WTC11 (cell line): ENCODE data around the gene RCBTB2. TPM values are rescaled to one million over a fixed set of nuclear protein-coding genes. Genes with fewer than 3 reads are reported as not detected.

Source experiments
- ATAC-seq: fragments of 200-7000 bp; cut with Tn5 transposase; 2 replicates; pipeline ENCODE4 v1.10.0; 2021; ENCODE audit warnings: mild to moderate bottlenecking, moderate library complexity
- CTCF ChIA-PET: fragments of 300-600 bp; sonication (Branson Sonifier 250); formaldehyde crosslinking; loops from one replicate; lab custom pipeline; 2021; ENCODE audit warnings: antibody characterized with exemption; lab: Charles Lee
- POLR2A ChIA-PET: fragments of 350-600 bp; sonication (Branson Sonifier 250); formaldehyde crosslinking; loops from one replicate; lab custom pipeline; 2021; ENCODE audit warnings: antibody characterized with exemption; lab: Charles Lee
- DNase-seq: peaks from one replicate; pipeline ENCODE4 v3.0.0; 2021; ENCODE audit warnings: low spot score
- H3K27ac Mint-ChIP-seq: 2 replicates; pipeline ENCODE4 v1.8.0; 2021; ENCODE audit warnings: mixed read lengths
- H3K27me3 Mint-ChIP-seq: 2 replicates; pipeline ENCODE4 v1.8.0; 2021; ENCODE audit warnings: low read depth, mild to moderate bottlenecking, moderate library complexity, mixed read lengths
- H3K36me3 Mint-ChIP-seq: 2 replicates; pipeline ENCODE4 v1.8.0; 2021; ENCODE audit warnings: mixed read lengths
- H3K4me1 Mint-ChIP-seq: 2 replicates; pipeline ENCODE4 v1.8.0; 2022; ENCODE audit warnings: mixed read lengths
- H3K4me3 Mint-ChIP-seq: 2 replicates; pipeline ENCODE4 v1.8.0; 2021; ENCODE audit warnings: mild to moderate bottlenecking, moderate library complexity, mixed read lengths
- H3K9me3 Mint-ChIP-seq: 2 replicates; pipeline ENCODE4 v1.8.0; 2021; ENCODE audit warnings: mixed read lengths
- ATF2 ChIP-seq: sonication (generic); formaldehyde crosslinking; IDR thresholded peaks from 2 replicates; pipeline ENCODE4 v1.8.1; 2022; ENCODE audit warnings: low read depth, missing genetic modification reagents, borderline replicate concordance
- ATF3 ChIP-seq: sonication (generic); formaldehyde crosslinking; conservative IDR thresholded peaks from 2 replicates; pipeline ENCODE4 v1.8.1; 2022; ENCODE audit warnings: mild to moderate bottlenecking, missing genetic modification reagents
- ELF4 ChIP-seq: sonication (generic); formaldehyde crosslinking; IDR thresholded peaks from 2 replicates; pipeline ENCODE4 v1.8.1; 2022; ENCODE audit warnings: low read depth, mild to moderate bottlenecking, moderate library complexity, missing genetic modification reagents
- ESRRA ChIP-seq: sonication (generic); formaldehyde crosslinking; IDR thresholded peaks from 2 replicates; pipeline ENCODE4 v1.8.1; 2022; ENCODE audit warnings: mild to moderate bottlenecking, missing genetic modification reagents, borderline replicate concordance
- GTF2I ChIP-seq: fragments of 250-450 bp; sonication (Bioruptor Pico); conservative IDR thresholded peaks from 2 replicates; pipeline ENCODE4 v1.4.0; 2021; ENCODE audit warnings: mild to moderate bottlenecking
- HMGA2 ChIP-seq: fragments of 250-450 bp; sonication (Bioruptor Pico); IDR thresholded peaks from 2 replicates; pipeline ENCODE4 v1.4.0; 2021; ENCODE audit warnings: mild to moderate bottlenecking, moderate library complexity
- NFATC4 ChIP-seq: fragments of 250-450 bp; sonication (Bioruptor Pico); IDR thresholded peaks from 2 replicates; pipeline ENCODE4 v1.9.0; 2021; ENCODE audit warnings: mild to moderate bottlenecking
- OVOL2 ChIP-seq: fragments of 250-450 bp; sonication (Bioruptor Pico); IDR thresholded peaks from 2 replicates; pipeline ENCODE4 v1.9.0; 2021; ENCODE audit warnings: mild to moderate bottlenecking, borderline replicate concordance
- RELA ChIP-seq: sonication (generic); formaldehyde crosslinking; IDR thresholded peaks from 2 replicates; pipeline ENCODE4 v1.8.1; 2022; ENCODE audit warnings: missing genetic modification reagents, mild to moderate bottlenecking, borderline replicate concordance
- RORB ChIP-seq: fragments of 250-450 bp; sonication (Bioruptor Pico); IDR thresholded peaks from 2 replicates; pipeline ENCODE4 v1.9.0; 2021; ENCODE audit warnings: mild to moderate bottlenecking
- SMAD4 ChIP-seq: sonication (generic); formaldehyde crosslinking; IDR thresholded peaks from 2 replicates; pipeline ENCODE4 v1.8.0; 2022; ENCODE audit warnings: mild to moderate bottlenecking, missing genetic modification reagents
- SOX15 ChIP-seq: fragments of 250-450 bp; sonication (Bioruptor Pico); IDR thresholded peaks from 2 replicates; pipeline ENCODE4 v1.9.0; 2021; ENCODE audit warnings: mild to moderate bottlenecking
- SP1 ChIP-seq: sonication (generic); formaldehyde crosslinking; conservative IDR thresholded peaks from 2 replicates; pipeline ENCODE4 v1.8.1; 2022; ENCODE audit warnings: missing genetic modification reagents
- ZMAT4 ChIP-seq: fragments of 250-450 bp; sonication (Bioruptor Pico); IDR thresholded peaks from 2 replicates; pipeline ENCODE4 v1.9.0; 2021; ENCODE audit warnings: mild to moderate bottlenecking
- ZNF281 ChIP-seq: sonication (generic); formaldehyde crosslinking; IDR thresholded peaks from 2 replicates; pipeline ENCODE4 v1.8.0; 2023; ENCODE audit warnings: mild to moderate bottlenecking, missing genetic modification reagents
- ZNF396 ChIP-seq: fragments of 250-450 bp; sonication (Bioruptor Pico); IDR thresholded peaks from 2 replicates; pipeline ENCODE4 v1.8.0; 2021; ENCODE audit warnings: mild to moderate bottlenecking, moderate library complexity, borderline replicate concordance
- ZNF416 ChIP-seq: fragments of 250-450 bp; sonication (Bioruptor Pico); IDR thresholded peaks from 2 replicates; pipeline ENCODE4 v1.9.0; 2021; ENCODE audit warnings: mild to moderate bottlenecking, inconsistent platforms
- ZNF532 ChIP-seq: fragments of 250-450 bp; sonication (Bioruptor Pico); IDR thresholded peaks from 2 replicates; pipeline ENCODE4 v1.9.0; 2021; ENCODE audit warnings: mild to moderate bottlenecking, borderline replicate concordance
- ZNF671 ChIP-seq: fragments of 250-450 bp; sonication (Bioruptor Pico); IDR thresholded peaks from 2 replicates; pipeline ENCODE4 v1.8.0; 2021; ENCODE audit warnings: mild to moderate bottlenecking
- ZSCAN18 ChIP-seq: fragments of 250-450 bp; sonication (Bioruptor Pico); IDR thresholded peaks from 2 replicates; pipeline ENCODE4 v2.1.2; 2022; ENCODE audit warnings: mild to moderate bottlenecking, moderate library complexity
- total RNA-seq: library from RNA; stranded (reverse); gene quantifications from 3 replicates; pipeline ENCODE4 v1.2.3, GENCODE V29; 2021

The RCBTB2 gene
- total RNA-seq, 1 experiment from 2014 or later: 6.6 TPM

- H3K27ac Mint-ChIP-seq: no peak overlapping the region
- no peaks in the 10 kb centered on the region for H3K4me1 Mint-ChIP-seq
- ChIA-PET CTCF (no interaction called here), POLR2A (no interaction called here)
- no peak for DNase-seq
- no peak for ATAC-seq
- peaks cover 13% of the 10 kb centered on the region for H3K9me3 Mint-ChIP-seq
- peaks cover 22% of the 10 kb centered on the region for H3K36me3 Mint-ChIP-seq
- no peak overlapping the region for H3K4me3 Mint-ChIP-seq
- no peaks in the 10 kb centered on the region for H3K27me3 Mint-ChIP-seq
- TF ChIP-seq RORB (CRISPR knock-in tag) (no peak), RELA (CRISPR knock-in tag) (no peak), ZNF281 (CRISPR knock-in tag) (no peak), ATF3 (CRISPR knock-in tag) (no peak), SP1 (CRISPR knock-in tag) (no peak), ATF2 (CRISPR knock-in tag) (no peak), SMAD4 (no peak), GTF2I (no peak), ESRRA (CRISPR knock-in tag) (no peak)
These were observed 43.2 kb downstream of the RCBTB2 start for GRCh38 chr13:48489666-48490065.

- TF ChIP-seq SP1 (CRISPR knock-in tag): no peak
- TF ChIP-seq ZMAT4 (CRISPR knock-in tag): no peak
- TF ChIP-seq NFATC4 (CRISPR knock-in tag): no peak
- no peak for TF ChIP-seq ZNF396
- TF ChIP-seq ELF4 (CRISPR knock-in tag): no peak
- TF ChIP-seq ZNF671 (CRISPR knock-in tag): no peak
- no peak for TF ChIP-seq HMGA2
- Mint-ChIP-seq H3K36me3 (peaks cover 22% of the 10 kb centered on the region), H3K9me3 (peaks cover 13% of the 10 kb centered on the region), H3K4me1 (no peaks in the 10 kb centered on the region), H3K27ac (no peak overlapping the region), H3K4me3 (no peak overlapping the region), H3K27me3 (no peaks in the 10 kb centered on the region)
- ATAC-seq (no peak), DNase-seq (no peak)
- ChIA-PET POLR2A (no interaction called here), CTCF (no interaction called here)
These were observed 43.9 kb downstream of the RCBTB2 start for GRCh38 chr13:48488995-48489394.

- DNase-seq (no peak), ATAC-seq (no peak)
- peaks cover 13% of the 10 kb centered on the region for H3K9me3 Mint-ChIP-seq
- H3K4me1 Mint-ChIP-seq: no peaks in the 10 kb centered on the region
- no peak overlapping the region for H3K4me3 Mint-ChIP-seq
- CTCF ChIA-PET: no interaction called here
- no peaks in the 10 kb centered on the region for H3K27me3 Mint-ChIP-seq
- H3K36me3 Mint-ChIP-seq: peaks cover 22% of the 10 kb centered on the region
- POLR2A ChIA-PET: no interaction called here
- H3K27ac Mint-ChIP-seq: no peak overlapping the region
- TF ChIP-seq RORB (CRISPR knock-in tag) (no peak), ZNF532 (CRISPR knock-in tag) (no peak), ESRRA (CRISPR knock-in tag) (no peak), ZNF281 (CRISPR knock-in tag) (no peak), SOX15 (CRISPR knock-in tag) (no peak), ZNF416 (CRISPR knock-in tag) (no peak), ZSCAN18 (no peak), OVOL2 (CRISPR knock-in tag) (no peak)
These were observed 44.9 kb downstream of the RCBTB2 start for GRCh38 chr13:48487968-48488367.
